Loucy (cell line): Measurements from ENCODE around the gene ANXA4.
"Not testable (repeated sequence)": the region's sequence is repeated elsewhere in the genome, so short reads cannot be mapped to it uniquely, and the experiment has no call there.

ENCODE experiments used
- H2AFZ ChIP-seq: fragments of 200-600 bp; sonication (generic); 2 replicates; pipeline ENCODE4 v1.6.0; 2016; ENCODE audit warnings: antibody characterized with exemption, mild to moderate bottlenecking, low read length, moderate library complexity
- H3F3A ChIP-seq: fragments of 200-600 bp; 2 replicates; pipeline ENCODE4 v1.6.0; 2016; ENCODE audit warnings: antibody characterized with exemption, low read depth, mild to moderate bottlenecking
- H3K27me3 ChIP-seq: fragments of 200-600 bp; sonication (generic); 2 replicates; pipeline ENCODE4 v1.6.1; 2014; ENCODE audit warnings: low read length, mild to moderate bottlenecking; ENCODE audit not compliant: insufficient read depth, poor library complexity, severe bottlenecking
- H3K36me3 ChIP-seq: fragments of 200-600 bp; sonication (generic); 2 replicates; pipeline ENCODE4 v1.6.1; 2016; ENCODE audit warnings: low read length; ENCODE audit not compliant: insufficient read depth
- H3K4me1 ChIP-seq: fragments of 200-600 bp; sonication (generic); 2 replicates; pipeline ENCODE4 v1.5.1; 2014; ENCODE audit warnings: low read length, mild to moderate bottlenecking; ENCODE audit not compliant: insufficient read depth, poor library complexity, severe bottlenecking
- H3K4me2 ChIP-seq: fragments of 200-600 bp; sonication (generic); 2 replicates; pipeline ENCODE4 v1.6.0; 2014; ENCODE audit warnings: antibody characterized with exemption, low read length, low read depth, mild to moderate bottlenecking; ENCODE audit not compliant: poor library complexity, severe bottlenecking
- H3K4me3 ChIP-seq: fragments of 200-600 bp; sonication (generic); 2 replicates; pipeline ENCODE4 v1.5.1; 2014; ENCODE audit warnings: low read length, mild to moderate bottlenecking, mixed read lengths; ENCODE audit not compliant: poor library complexity, severe bottlenecking
- H3K79me2 ChIP-seq: fragments of 200-600 bp; sonication (generic); 2 replicates; pipeline ENCODE4 v1.6.1; 2014; ENCODE audit warnings: low read length; ENCODE audit not compliant: insufficient read depth
- H3K9ac ChIP-seq: fragments of 200-600 bp; sonication (generic); 2 replicates; pipeline ENCODE4 v1.6.0; 2014; ENCODE audit warnings: mild to moderate bottlenecking, low read depth, low read length, moderate library complexity; ENCODE audit not compliant: poor library complexity, severe bottlenecking
- H3K9me2 ChIP-seq: fragments of 200-600 bp; sonication (generic); replicated peaks from 2 replicates; pipeline ENCODE4 v1.6.1; 2016; ENCODE audit warnings: low read depth, low read length, mixed read lengths
- H3K9me3 ChIP-seq: fragments of 200-600 bp; sonication (generic); 2 replicates; pipeline ENCODE4 v1.6.1; 2014; ENCODE audit warnings: mild to moderate bottlenecking, antibody characterized with exemption, low read length, low read depth; ENCODE audit not compliant: insufficient read depth
- H4K20me1 ChIP-seq: fragments of 200-600 bp; sonication (generic); 2 replicates; pipeline ENCODE4 v1.6.0; 2014; ENCODE audit warnings: antibody characterized with exemption, low read length, mild to moderate bottlenecking; ENCODE audit not compliant: insufficient read depth, poor library complexity, severe bottlenecking
- EZH2phosphoT487 ChIP-seq: fragments of 200-600 bp; IDR thresholded peaks from 2 replicates; pipeline ENCODE4 v1.6.1; 2018; ENCODE audit warnings: antibody characterized with exemption, mild to moderate bottlenecking, moderate library complexity, borderline replicate concordance
- TF ChIP-seq, protein P1 (sequence below): fragments of 200-600 bp; sonication (generic); conservative IDR thresholded peaks from 2 replicates; pipeline ENCODE4 v1.5.1; 2014; ENCODE audit warnings: mild to moderate bottlenecking, antibody characterized with exemption, low read length

The ANXA4 gene

DNA sequence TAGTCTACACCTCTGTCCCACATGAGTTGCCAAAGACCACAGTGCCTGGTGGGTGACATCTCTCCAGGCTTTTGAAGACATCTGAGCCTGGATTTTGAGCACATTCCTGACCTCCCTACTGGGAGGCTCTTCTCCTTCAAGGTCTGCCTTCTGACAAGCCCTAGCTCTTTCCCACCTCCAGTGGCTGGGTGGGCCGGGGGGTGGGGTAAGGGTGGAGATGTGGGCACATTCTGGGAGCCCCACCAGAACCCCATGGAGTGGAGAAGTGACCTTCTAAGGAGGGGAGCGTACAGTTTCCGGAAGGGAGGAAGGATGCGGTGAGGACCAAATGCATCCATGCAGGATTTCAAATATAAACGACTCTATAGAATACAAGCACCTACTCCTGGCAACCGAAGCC, 27.9 kb upstream of the ANXA4 start:
- Histone ChIP-seq H3F3A (no peaks in the 10 kb centered on the region), H4K20me1 (no peaks in the 10 kb centered on the region), H3K27me3 (no peaks in the 10 kb centered on the region), H3K36me3 (no peaks in the 10 kb centered on the region), H3K9me2 (no peaks in the 10 kb centered on the region), H3K4me3 (no peak overlapping the region), H3K4me2 (peak overlapping the region; percentile 62), H3K9me3 (0 out of 2 replicates have a peak, but pooled peaks cover 5% of the 10 kb centered on the region), H2AFZ (no peak overlapping the region), H3K79me2 (no peaks in the 10 kb centered on the region), H3K9ac (peak overlapping the region; percentile 50), H3K4me1 (peaks cover 4% of the 10 kb centered on the region)
- TF ChIP-seq, protein P1, sequence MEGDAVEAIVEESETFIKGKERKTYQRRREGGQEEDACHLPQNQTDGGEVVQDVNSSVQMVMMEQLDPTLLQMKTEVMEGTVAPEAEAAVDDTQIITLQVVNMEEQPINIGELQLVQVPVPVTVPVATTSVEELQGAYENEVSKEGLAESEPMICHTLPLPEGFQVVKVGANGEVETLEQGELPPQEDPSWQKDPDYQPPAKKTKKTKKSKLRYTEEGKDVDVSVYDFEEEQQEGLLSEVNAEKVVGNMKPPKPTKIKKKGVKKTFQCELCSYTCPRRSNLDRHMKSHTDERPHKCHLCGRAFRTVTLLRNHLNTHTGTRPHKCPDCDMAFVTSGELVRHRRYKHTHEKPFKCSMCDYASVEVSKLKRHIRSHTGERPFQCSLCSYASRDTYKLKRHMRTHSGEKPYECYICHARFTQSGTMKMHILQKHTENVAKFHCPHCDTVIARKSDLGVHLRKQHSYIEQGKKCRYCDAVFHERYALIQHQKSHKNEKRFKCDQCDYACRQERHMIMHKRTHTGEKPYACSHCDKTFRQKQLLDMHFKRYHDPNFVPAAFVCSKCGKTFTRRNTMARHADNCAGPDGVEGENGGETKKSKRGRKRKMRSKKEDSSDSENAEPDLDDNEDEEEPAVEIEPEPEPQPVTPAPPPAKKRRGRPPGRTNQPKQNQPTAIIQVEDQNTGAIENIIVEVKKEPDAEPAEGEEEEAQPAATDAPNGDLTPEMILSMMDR: no peak
- TF ChIP-seq EZH2phosphoT487: no peak

DNA sequence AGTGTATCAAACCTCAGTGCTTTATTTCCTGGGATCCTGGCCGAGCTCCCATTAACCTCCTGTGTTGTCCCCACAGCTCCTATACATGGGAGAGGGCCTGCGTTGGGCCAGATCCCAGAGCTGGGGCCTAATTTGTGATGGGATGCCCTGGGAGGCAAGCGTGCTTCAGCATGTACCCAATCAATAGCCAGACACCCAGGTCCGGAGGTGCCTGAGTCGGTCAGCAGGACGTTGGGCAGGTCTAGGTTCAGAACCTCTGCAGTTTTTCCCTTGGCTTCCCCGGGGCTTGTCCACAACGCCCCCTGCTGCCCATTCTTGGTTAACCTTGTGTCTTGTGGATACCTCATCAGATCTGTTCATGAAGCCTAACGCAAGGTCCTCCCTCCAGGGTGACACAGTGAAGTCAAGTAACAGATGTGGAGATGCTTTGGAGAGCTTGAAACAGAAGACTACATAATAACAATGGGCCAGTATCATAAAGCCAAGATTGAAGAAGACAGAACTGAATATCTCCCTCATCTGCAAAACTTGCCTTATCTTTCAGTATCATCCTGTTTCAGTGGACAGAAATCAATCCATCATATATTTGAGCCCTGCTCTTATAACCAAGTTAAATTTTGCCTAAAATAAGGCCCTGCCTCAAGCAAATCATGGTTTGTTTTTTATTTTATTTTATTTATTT, 27.3 kb upstream of the ANXA4 start:
- H3K36me3 ChIP-seq, H3K79me2 ChIP-seq, H4K20me1 ChIP-seq, H3K4me1 ChIP-seq, H3K27me3 ChIP-seq, H3K9me3 ChIP-seq, H3F3A ChIP-seq, H3K9me2 ChIP-seq: not testable (repeated sequence)
- Histone ChIP-seq H3K4me3 (peak overlapping the region; percentile 45), H2AFZ (peak overlapping the region; percentile 72), H3K9ac (peak overlapping the region; percentile 50), H3K4me2 (peak overlapping the region; percentile 62)
- TF ChIP-seq, protein P1: peak; percentile 80

- H3K79me2 ChIP-seq: no peaks in the 10 kb centered on the region
- no peak overlapping the region for H3K9ac ChIP-seq
- no peaks in the 10 kb centered on the region for H4K20me1 ChIP-seq
- TF ChIP-seq, protein P1: no peak
- no peak for TF ChIP-seq EZH2phosphoT487
- H2AFZ ChIP-seq: no peak overlapping the region
- H3F3A ChIP-seq: no peaks in the 10 kb centered on the region
- H3K9me2 ChIP-seq: no peaks in the 10 kb centered on the region
- H3K4me3 ChIP-seq: no peak overlapping the region
- H3K27me3 ChIP-seq: no peaks in the 10 kb centered on the region
- H3K36me3 ChIP-seq: no peaks in the 10 kb centered on the region
- no peak overlapping the region for H3K4me2 ChIP-seq
- H3K4me1 ChIP-seq: peaks cover 4% of the 10 kb centered on the region
- H3K9me3 ChIP-seq: no peaks in the 10 kb centered on the region
Observed at GRCh38 chr2:69715964-69716363, 26.0 kb upstream of the ANXA4 start.
